GM23338 (cell line): ENCODE results near the gene SPI1. TPM values are rescaled to one million over a fixed set of nuclear protein-coding genes. Genes with fewer than 3 reads are reported as not detected.
A peak's percentile ranks its signal among the peaks of the same experiment; 100 is the strongest.

Source experiments
- ATAC-seq: fragments of 200-7000 bp; cut with Tn5 transposase; 3 replicates; pipeline ENCODE4 v1.9.1; 2020
- DNase-seq: peaks from one replicate; pipeline ENCODE4 v3.0.0-alpha.2; 2015; ENCODE audit warnings: low spot score
- H2AFZ ChIP-seq: fragments of 200-600 bp; sonication (generic); 2 replicates; pipeline ENCODE4 v1.8.0; 2016; ENCODE audit warnings: antibody characterized with exemption, mild to moderate bottlenecking, moderate library complexity
- H3F3A ChIP-seq: fragments of 200-600 bp; sonication (generic); replicated peaks from 2 replicates; pipeline ENCODE4 v1.8.0; 2017; ENCODE audit warnings: antibody characterized with exemption, mixed run types, low read depth
- H3K27ac ChIP-seq: fragments of 200-600 bp; sonication (generic); 2 replicates; pipeline ENCODE4 v1.6.1; 2016; ENCODE audit warnings: low read depth
- H3K27me3 ChIP-seq: fragments of 200-600 bp; sonication (generic); 2 replicates; pipeline ENCODE4 v1.8.0; 2016; ENCODE audit warnings: mild to moderate bottlenecking, mixed run types, moderate library complexity; ENCODE audit not compliant: insufficient read depth
- H3K36me3 ChIP-seq: fragments of 200-600 bp; sonication (generic); 2 replicates; pipeline ENCODE4 v1.8.0; 2016; ENCODE audit warnings: mild to moderate bottlenecking; ENCODE audit not compliant: insufficient read depth
- H3K4me1 ChIP-seq: fragments of 200-600 bp; sonication (generic); 2 replicates; pipeline ENCODE4 v1.8.0; 2016; ENCODE audit warnings: mild to moderate bottlenecking, moderate library complexity; ENCODE audit not compliant: insufficient read depth
- H3K4me2 ChIP-seq: fragments of 200-600 bp; sonication (generic); 2 replicates; pipeline ENCODE4 v1.7.1; 2017; ENCODE audit warnings: mixed run types
- H3K4me3 ChIP-seq: fragments of 200-600 bp; sonication (generic); 2 replicates; pipeline ENCODE4 v1.6.1; 2016; ENCODE audit warnings: mixed run types
- H3K79me2 ChIP-seq: fragments of 200-600 bp; sonication (generic); replicated peaks from 2 replicates; pipeline ENCODE4 v1.8.0; 2017; ENCODE audit warnings: mild to moderate bottlenecking; ENCODE audit not compliant: insufficient read depth
- H3K9me2 ChIP-seq: fragments of 200-600 bp; sonication (generic); 2 replicates; pipeline ENCODE4 v1.8.0; 2017; ENCODE audit not compliant: insufficient read depth
- H4K20me1 ChIP-seq: fragments of 200-600 bp; sonication (generic); replicated peaks from 2 replicates; pipeline ENCODE4 v1.8.0; 2017; ENCODE audit warnings: mild to moderate bottlenecking; ENCODE audit not compliant: insufficient read depth
- H3K27ac Mint-ChIP-seq: 2 replicates; pipeline ENCODE4 v1.8.0; 2020; ENCODE audit warnings: inconsistent platforms, mild to moderate bottlenecking, moderate library complexity, mixed read lengths
- H3K27me3 Mint-ChIP-seq: 3 replicates; pipeline ENCODE4 v1.8.0; 2022; ENCODE audit warnings: low read depth, mild to moderate bottlenecking, moderate library complexity, mixed read lengths, inconsistent platforms; ENCODE audit not compliant: insufficient read depth, poor library complexity
- H3K36me3 Mint-ChIP-seq: 3 replicates; pipeline ENCODE4 v1.8.0; 2021; ENCODE audit warnings: low read depth, mild to moderate bottlenecking, inconsistent platforms, moderate library complexity, mixed read lengths
- H3K4me1 Mint-ChIP-seq: 3 replicates; pipeline ENCODE4 v1.8.0; 2020; ENCODE audit warnings: mild to moderate bottlenecking, inconsistent platforms, mixed read lengths
- H3K4me3 Mint-ChIP-seq: 3 replicates; pipeline ENCODE4 v1.8.0; 2021; ENCODE audit warnings: moderate library complexity, mild to moderate bottlenecking, inconsistent platforms, mixed read lengths
- H3K9me3 Mint-ChIP-seq: 3 replicates; pipeline ENCODE4 v1.8.0; 2020; ENCODE audit warnings: moderate library complexity, mild to moderate bottlenecking, inconsistent platforms, mixed read lengths
- JUNB ChIP-seq: IDR thresholded peaks from one replicate; pipeline ENCODE4 v1.6.1; 2016; ENCODE audit warnings: antibody characterized with exemption; ENCODE audit not compliant: unreplicated experiment
- NANOG ChIP-seq: IDR thresholded peaks from 2 replicates; pipeline ENCODE4 v1.6.1; 2016; ENCODE audit warnings: antibody characterized with exemption, borderline replicate concordance
- POLR2AphosphoS5 ChIP-seq: IDR thresholded peaks from 2 replicates; pipeline ENCODE4 v1.6.1; 2016; ENCODE audit warnings: antibody characterized with exemption, low read depth
- STAT1 ChIP-seq: IDR thresholded peaks from one replicate; pipeline ENCODE4 v1.6.1; 2016; ENCODE audit warnings: antibody characterized with exemption; ENCODE audit not compliant: unreplicated experiment
- ZNF114 ChIP-seq: fragments of 250-450 bp; sonication (Bioruptor Pico); IDR thresholded peaks from 2 replicates; pipeline ENCODE4 v1.5.0; 2020; ENCODE audit warnings: mild to moderate bottlenecking, moderate library complexity
- ZNF331 ChIP-seq: fragments of 250-450 bp; sonication (Bioruptor Pico); IDR thresholded peaks from 2 replicates; pipeline ENCODE4 v1.5.0; 2020; ENCODE audit warnings: low read depth, mild to moderate bottlenecking, moderate library complexity
- polyA plus RNA-seq: library from polyadenylated mRNA; unstranded; fragments of >200 nt; fragmentation: Nextera tagmentation; extraction: Ambion mirVana; gene quantifications from 2 replicates; pipeline ENCODE4 v1.2.1, GENCODE V29; 2016
- total RNA-seq: library from RNA; depleted of rRNA; stranded (reverse); fragments of >200 nt; shearing (Covaris generic); gene quantifications from 2 replicates; pipeline ENCODE4 v1.2.3, GENCODE V29; 2014
- TF ChIP-seq, protein P1 (sequence below): fragments of 250-450 bp; sonication (Bioruptor Pico); IDR thresholded peaks from 2 replicates; pipeline ENCODE4 v1.5.0; 2020; ENCODE audit warnings: mild to moderate bottlenecking, moderate library complexity

The SPI1 gene
- total and polyA plus RNA-seq, 2 experiments from 2014 or later, result 0.23 TPM; not detected in 1

DNA sequence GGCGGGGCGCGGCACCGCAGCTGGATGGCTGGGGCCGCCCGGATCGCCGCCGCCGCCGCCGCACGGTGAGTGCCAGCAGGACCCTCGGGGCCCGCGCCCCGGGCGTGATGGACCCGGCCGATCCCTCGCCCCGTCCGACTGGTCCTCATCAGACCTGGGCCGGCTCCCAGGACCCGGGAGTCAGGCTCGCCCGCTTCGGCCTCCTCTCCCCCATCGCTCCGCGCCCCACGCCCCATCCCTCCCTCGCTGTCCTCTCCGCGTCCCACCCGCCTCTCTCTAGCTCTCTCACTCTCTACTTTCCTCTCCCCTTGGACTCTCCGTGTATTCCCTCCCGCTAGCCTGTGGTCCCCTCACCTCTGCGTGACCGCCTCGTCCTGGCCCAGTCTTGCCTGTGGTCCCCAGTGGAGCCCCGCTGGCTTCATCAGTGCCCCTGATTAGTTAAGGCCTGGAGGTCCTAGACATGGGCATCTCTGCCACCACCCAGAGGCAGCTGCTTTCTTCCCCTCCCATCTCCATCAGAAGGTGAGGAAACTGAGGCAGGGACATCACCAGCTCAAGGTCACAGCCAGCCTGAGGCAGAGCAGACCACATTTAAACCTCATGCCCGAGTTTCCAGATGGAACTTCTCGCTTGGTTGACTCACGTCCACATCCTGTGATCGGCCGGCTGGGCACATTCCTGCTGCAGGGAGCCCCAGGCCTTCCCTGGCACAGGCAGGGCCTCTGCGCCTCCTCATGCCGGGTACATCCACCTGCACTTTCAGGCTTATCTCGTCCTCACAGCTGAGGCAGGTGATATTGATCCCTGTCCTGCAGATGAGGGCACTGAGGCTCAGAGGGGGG is 30.5 kb upstream of the SPI1 start:
- Mint-ChIP-seq H3K4me3 (peak overlapping the region; percentile 89), H3K36me3 (peaks cover 3% of the 10 kb centered on the region; the same call in 2 of the 3 replicates), H3K9me3 (no peaks in the 10 kb centered on the region), H3K4me1 (peaks cover 11% of the 10 kb centered on the region), H3K27me3 (peaks cover 8% of the 10 kb centered on the region), H3K27ac (peak overlapping the region; percentile 62)
- Histone ChIP-seq H3K27ac (peak overlapping the region; percentile 80), H3K4me3 (peak overlapping the region; percentile 95), H3K4me1 (peaks cover 11% of the 10 kb centered on the region; the same call in 1 of the 2 replicates), H3K27me3 (no peaks in the 10 kb centered on the region), H3K9me2 (no peaks in the 10 kb centered on the region), H3K36me3 (no peaks in the 10 kb centered on the region), H4K20me1 (no peaks in the 10 kb centered on the region; the same call in 1 of the 2 replicates), H2AFZ (peak overlapping the region; percentile 93), H3K4me2 (peak overlapping the region; percentile 97), H3F3A (peaks cover 12% of the 10 kb centered on the region), H3K79me2 (no peaks in the 10 kb centered on the region)
- TF ChIP-seq STAT1, result no peak
- no peak for TF ChIP-seq NANOG
- no peak for TF ChIP-seq ZNF114 (CRISPR knock-in tag)
- no peak for TF ChIP-seq JUNB
- TF ChIP-seq POLR2AphosphoS5, result no peak
- TF ChIP-seq, protein P1, sequence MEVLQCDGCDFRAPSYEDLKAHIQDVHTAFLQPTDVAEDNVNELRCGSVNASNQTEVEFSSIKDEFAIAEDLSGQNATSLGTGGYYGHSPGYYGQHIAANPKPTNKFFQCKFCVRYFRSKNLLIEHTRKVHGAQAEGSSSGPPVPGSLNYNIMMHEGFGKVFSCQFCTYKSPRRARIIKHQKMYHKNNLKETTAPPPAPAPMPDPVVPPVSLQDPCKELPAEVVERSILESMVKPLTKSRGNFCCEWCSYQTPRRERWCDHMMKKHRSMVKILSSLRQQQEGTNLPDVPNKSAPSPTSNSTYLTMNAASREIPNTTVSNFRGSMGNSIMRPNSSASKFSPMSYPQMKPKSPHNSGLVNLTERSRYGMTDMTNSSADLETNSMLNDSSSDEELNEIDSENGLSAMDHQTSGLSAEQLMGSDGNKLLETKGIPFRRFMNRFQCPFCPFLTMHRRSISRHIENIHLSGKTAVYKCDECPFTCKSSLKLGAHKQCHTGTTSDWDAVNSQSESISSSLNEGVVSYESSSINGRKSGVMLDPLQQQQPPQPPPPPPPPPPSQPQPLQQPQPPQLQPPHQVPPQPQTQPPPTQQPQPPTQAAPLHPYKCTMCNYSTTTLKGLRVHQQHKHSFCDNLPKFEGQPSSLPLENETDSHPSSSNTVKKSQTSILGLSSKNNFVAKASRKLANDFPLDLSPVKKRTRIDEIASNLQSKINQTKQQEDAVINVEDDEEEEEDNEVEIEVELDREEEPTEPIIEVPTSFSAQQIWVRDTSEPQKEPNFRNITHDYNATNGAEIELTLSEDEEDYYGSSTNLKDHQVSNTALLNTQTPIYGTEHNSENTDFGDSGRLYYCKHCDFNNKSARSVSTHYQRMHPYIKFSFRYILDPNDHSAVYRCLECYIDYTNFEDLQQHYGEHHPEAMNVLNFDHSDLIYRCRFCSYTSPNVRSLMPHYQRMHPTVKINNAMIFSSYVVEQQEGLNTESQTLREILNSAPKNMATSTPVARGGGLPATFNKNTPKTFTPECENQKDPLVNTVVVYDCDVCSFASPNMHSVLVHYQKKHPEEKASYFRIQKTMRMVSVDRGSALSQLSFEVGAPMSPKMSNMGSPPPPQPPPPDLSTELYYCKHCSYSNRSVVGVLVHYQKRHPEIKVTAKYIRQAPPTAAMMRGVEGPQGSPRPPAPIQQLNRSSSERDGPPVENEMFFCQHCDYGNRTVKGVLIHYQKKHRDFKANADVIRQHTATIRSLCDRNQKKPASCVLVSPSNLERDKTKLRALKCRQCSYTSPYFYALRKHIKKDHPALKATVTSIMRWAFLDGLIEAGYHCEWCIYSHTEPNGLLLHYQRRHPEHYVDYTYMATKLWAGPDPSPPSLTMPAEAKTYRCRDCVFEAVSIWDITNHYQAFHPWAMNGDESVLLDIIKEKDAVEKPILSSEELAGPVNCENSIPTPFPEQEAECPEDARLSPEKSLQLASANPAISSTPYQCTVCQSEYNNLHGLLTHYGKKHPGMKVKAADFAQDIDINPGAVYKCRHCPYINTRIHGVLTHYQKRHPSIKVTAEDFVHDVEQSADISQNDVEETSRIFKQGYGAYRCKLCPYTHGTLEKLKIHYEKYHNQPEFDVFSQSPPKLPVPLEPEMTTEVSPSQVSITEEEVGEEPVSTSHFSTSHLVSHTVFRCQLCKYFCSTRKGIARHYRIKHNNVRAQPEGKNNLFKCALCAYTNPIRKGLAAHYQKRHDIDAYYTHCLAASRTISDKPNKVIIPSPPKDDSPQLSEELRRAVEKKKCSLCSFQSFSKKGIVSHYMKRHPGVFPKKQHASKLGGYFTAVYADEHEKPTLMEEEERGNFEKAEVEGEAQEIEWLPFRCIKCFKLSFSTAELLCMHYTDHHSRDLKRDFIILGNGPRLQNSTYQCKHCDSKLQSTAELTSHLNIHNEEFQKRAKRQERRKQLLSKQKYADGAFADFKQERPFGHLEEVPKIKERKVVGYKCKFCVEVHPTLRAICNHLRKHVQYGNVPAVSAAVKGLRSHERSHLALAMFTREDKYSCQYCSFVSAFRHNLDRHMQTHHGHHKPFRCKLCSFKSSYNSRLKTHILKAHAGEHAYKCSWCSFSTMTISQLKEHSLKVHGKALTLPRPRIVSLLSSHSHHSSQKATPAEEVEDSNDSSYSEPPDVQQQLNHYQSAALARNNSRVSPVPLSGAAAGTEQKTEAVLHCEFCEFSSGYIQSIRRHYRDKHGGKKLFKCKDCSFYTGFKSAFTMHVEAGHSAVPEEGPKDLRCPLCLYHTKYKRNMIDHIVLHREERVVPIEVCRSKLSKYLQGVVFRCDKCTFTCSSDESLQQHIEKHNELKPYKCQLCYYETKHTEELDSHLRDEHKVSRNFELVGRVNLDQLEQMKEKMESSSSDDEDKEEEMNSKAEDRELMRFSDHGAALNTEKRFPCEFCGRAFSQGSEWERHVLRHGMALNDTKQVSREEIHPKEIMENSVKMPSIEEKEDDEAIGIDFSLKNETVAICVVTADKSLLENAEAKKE (CRISPR knock-in tag), result no peak
- no peak for TF ChIP-seq ZNF331 (CRISPR knock-in tag)
- ATAC-seq (peak; percentile 2; the same call in 2 of the 3 replicates), DNase-seq (peak; percentile 33)
